Superior temporal gyrus (tissue), 1 donor: ENCODE measurements around the gene CDK5RAP3.

Experiments
- DNase-seq: peaks from one replicate; pipeline ENCODE4 v3.0.0-alpha.2; 2016; ENCODE audit errors: extremely low spot score

Gene CDK5RAP3

GRCh38 chr17:48024149-48025039, 53.5 kb downstream of the CDK5RAP3 start:
- no peak for DNase-seq

- peak; percentile 95 for DNase-seq
These were observed 54.4 kb downstream of the CDK5RAP3 start for GRCh38 chr17:48025040-48025903.

GRCh38 chr17:48025904-48026501, 55.1 kb downstream of the CDK5RAP3 start:
- no peak for DNase-seq

GRCh38 chr17:48026502-48027321, 55.8 kb downstream of the CDK5RAP3 start:
- peak; percentile 80 for DNase-seq

- no peak for DNase-seq
These were observed 56.5 kb downstream of the CDK5RAP3 start for GRCh38 chr17:48027322-48027981.

DNA sequence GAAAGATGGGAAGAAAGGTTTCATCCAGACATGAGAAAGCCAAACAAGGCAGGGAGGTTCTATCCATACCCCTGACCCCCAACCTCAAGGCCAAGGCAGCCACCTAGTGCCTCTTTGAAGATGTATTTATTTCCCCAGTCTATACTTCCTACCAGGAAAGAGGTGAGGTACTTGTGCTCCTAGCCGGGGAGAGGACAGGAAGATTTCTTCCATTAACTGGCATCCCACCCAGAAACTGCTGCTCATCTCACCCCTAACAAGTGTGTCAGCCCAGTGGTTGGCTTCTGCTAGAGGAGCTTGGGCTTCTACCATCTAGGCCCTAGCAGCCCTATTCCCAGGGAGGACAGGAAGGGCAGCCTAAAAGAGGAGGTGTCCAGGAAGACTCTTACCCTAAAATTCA, 57.8 kb downstream of the CDK5RAP3 start:
- DNase-seq = no peak

- no peak for DNase-seq
These were observed 59.6 kb downstream of the CDK5RAP3 start for GRCh38 chr17:48030531-48030930.
